ENCODE results near the gene CIROP.

Gene CIROP

GRCh38 chr14:23054000-23054811 is 50.6 kb downstream of the CIROP start:
- Mint-ChIP-seq H3K27ac (no peak overlapping the region), H3K4me3 (no peak overlapping the region), H3K36me3 (peaks cover 7 to 10% of the 10 kb centered on the region in 2 donors), H3K9me3 (no peaks in the 10 kb centered on the region), H3K4me1 (peaks cover 21 to 28% of the 10 kb centered on the region in 2 donors), H3K27me3 (no peaks in the 10 kb centered on the region)
- DNase-seq (no peak), ATAC-seq (replicated peaks) (no peak)

- peaks cover 19 to 21% of the 10 kb centered on the region in 2 donors for H3K4me1 Mint-ChIP-seq
- H3K27me3 Mint-ChIP-seq, result no peaks in the 10 kb centered on the region
- H3K4me3 Mint-ChIP-seq, result no peak overlapping the region
- H3K36me3 Mint-ChIP-seq, result peaks cover 3 to 4% of the 10 kb centered on the region in 2 donors
- ATAC-seq (replicated peaks) (no peak), DNase-seq (no peak)
- no peak overlapping the region for H3K27ac Mint-ChIP-seq
- H3K9me3 Mint-ChIP-seq, result no peaks in the 10 kb centered on the region
Measured at GRCh38 chr14:23053426-23053825, 51.4 kb downstream of the CIROP start.

- DNase-seq (no peak), ATAC-seq (replicated peaks) (no peak)
- H3K9me3 Mint-ChIP-seq, result no peaks in the 10 kb centered on the region
- H3K27ac Mint-ChIP-seq, result no peak overlapping the region
- H3K4me3 Mint-ChIP-seq, result no peak overlapping the region
- peaks cover 0 to 1% of the 10 kb centered on the region in 2 donors for H3K27me3 Mint-ChIP-seq
- peaks cover 15 to 16% of the 10 kb centered on the region in 2 donors for H3K4me1 Mint-ChIP-seq
- H3K36me3 Mint-ChIP-seq, result no peaks in the 10 kb centered on the region
Measured at GRCh38 chr14:23052671-23053070, 52.1 kb downstream of the CIROP start.

GRCh38 chr14:23052182-23052623 is 52.6 kb downstream of the CIROP start:
- Mint-ChIP-seq H3K27me3 (peaks cover 0 to 6% of the 10 kb centered on the region in 2 donors), H3K36me3 (peaks cover 0 to 4% of the 10 kb centered on the region in 2 donors), H3K4me3 (no peak overlapping the region), H3K9me3 (no peaks in the 10 kb centered on the region), H3K27ac (no peak overlapping the region), H3K4me1 (peaks cover 15% of the 10 kb centered on the region in 2 donors)
- ATAC-seq (replicated peaks), result no peak
- no peak for DNase-seq

- no peak overlapping the region for H3K4me3 Mint-ChIP-seq
- no peak overlapping the region for H3K27ac Mint-ChIP-seq
- peaks cover 7 to 9% of the 10 kb centered on the region in 2 donors for H3K4me1 Mint-ChIP-seq
- ATAC-seq (replicated peaks) (no peak), DNase-seq (no peak)
- H3K36me3 Mint-ChIP-seq, result peaks cover 0 to 4% of the 10 kb centered on the region in 2 donors
- H3K9me3 Mint-ChIP-seq, result no peaks in the 10 kb centered on the region
- peaks cover 0 to 8% of the 10 kb centered on the region in 2 donors for H3K27me3 Mint-ChIP-seq
Measured at GRCh38 chr14:23051141-23052057, 53.4 kb downstream of the CIROP start.

Measured in stimulated activated naive B cell treated with anti-CD40 and anti-IgM and Interleukin-4, amounts not matched to agents 10 μg/mL and 1 μg/mL and 100 μg/mL, for 72 hours (primary cell).